Gastrocnemius medialis (tissue), 4 donors: ENCODE data around the gene TBC1D22B. TPM values are rescaled to one million over a fixed set of nuclear protein-coding genes. Genes with fewer than 3 reads are reported as not detected.

Experiments used
- ATAC-seq, 2 donors: fragments of 150-250 bp; one replicate each; pipeline ENCODE4 v1.9.1; 2016
- DNase-seq, 2 donors: peaks; one replicate each; pipeline ENCODE4 v3.0.0-alpha.2; 2019
- H3K27ac ChIP-seq, 4 donors: fragments of 200-600 bp; sonication (generic); 1 replicate in 1 of 4; 2 replicates in 3 of 4; pipeline ENCODE4 v1.5.1; 2016 to 2018; ENCODE audit warnings: mild to moderate bottlenecking in 2 of 4, moderate library complexity in 1 of 4
- H3K27me3 ChIP-seq, 3 donors: fragments of 200-600 bp; sonication (generic) in 2 of 3; 1 replicate in 1 of 3; 2 replicates in 2 of 3; pipeline versions ENCODE4 v1.5.1 to v1.6.0; 2016 to 2019; ENCODE audit warnings: mild to moderate bottlenecking in 1 of 3, moderate library complexity in 1 of 3
- H3K36me3 ChIP-seq, 2 donors: fragments of 200-600 bp; sonication (generic) in 1 of 2; one replicate each; pipeline ENCODE4 v1.5.1; 2017 to 2018
- H3K4me1 ChIP-seq, 2 donors: fragments of 200-600 bp; sonication (generic) in 1 of 2; one replicate each; pipeline ENCODE4 v1.5.1; 2016 to 2017; ENCODE audit warnings: mild to moderate bottlenecking in 2 of 2
- H3K4me3 ChIP-seq, 4 donors: fragments of 200-600 bp; sonication (generic) in 3 of 4; 1 replicate in 1 of 4; 2 replicates in 3 of 4; pipeline ENCODE4 v1.5.1; 2016 to 2019; ENCODE audit warnings: mild to moderate bottlenecking in 2 of 4
- H3K9me3 ChIP-seq, 3 donors: fragments of 200-600 bp; sonication (generic) in 2 of 3; 1 replicate in 1 of 3; 2 replicates in 2 of 3; pipeline ENCODE4 v1.5.1; 2016 to 2019
- POLR2A ChIP-seq, 2 donors: fragments of 450-650 bp; IDR thresholded peaks; one replicate each; pipeline ENCODE4 v1.6.1; 2017; ENCODE audit warnings: antibody characterized with exemption in 2 of 2, mild to moderate bottlenecking in 2 of 2, moderate library complexity in 2 of 2
- in situ Hi-C, 4 donors: fragments of 200-750 bp; cut with MboI; loops; one replicate each; pipeline versions ENCODE4 v1.15.0 to v1.8.0; 2017; ENCODE audit warnings: low sequenced_read_pairs in 4 of 4
- intact Hi-C: fragments of 100-400 bp; cut with DNase I; formaldehyde crosslinking; loops from one replicate; pipeline ENCODE4 v1.15.1; 2023; ENCODE audit warnings: low total_unique reads
- total RNA-seq, 4 donors: library from RNA; depleted of rRNA; stranded (reverse); fragments of >200 nt; gene quantifications; one replicate each; pipeline versions ENCODE4 v1.1.0 to v1.2.3, GENCODE V29; 2016
- TF ChIP-seq, protein P1 (sequence below), 5 experiments: fragments of 450-650 bp in 3 of 5; fragments of 200-600 bp in 2 of 5; sonication (generic) in 2 of 5; IDR thresholded peaks in 4 of 5; conservative IDR thresholded peaks in 1 of 5; 1 replicate in 4 of 5; 2 replicates in 1 of 5; pipeline ENCODE4 v1.5.1; 2016 to 2019; ENCODE audit warnings: antibody characterized with exemption in 5 of 5, mild to moderate bottlenecking in 3 of 5, moderate library complexity in 3 of 5

The TBC1D22B gene
- total RNA-seq, 4 donors from 2014 or later, result 6.3 to 12.3 (median 7.7) TPM

DNA sequence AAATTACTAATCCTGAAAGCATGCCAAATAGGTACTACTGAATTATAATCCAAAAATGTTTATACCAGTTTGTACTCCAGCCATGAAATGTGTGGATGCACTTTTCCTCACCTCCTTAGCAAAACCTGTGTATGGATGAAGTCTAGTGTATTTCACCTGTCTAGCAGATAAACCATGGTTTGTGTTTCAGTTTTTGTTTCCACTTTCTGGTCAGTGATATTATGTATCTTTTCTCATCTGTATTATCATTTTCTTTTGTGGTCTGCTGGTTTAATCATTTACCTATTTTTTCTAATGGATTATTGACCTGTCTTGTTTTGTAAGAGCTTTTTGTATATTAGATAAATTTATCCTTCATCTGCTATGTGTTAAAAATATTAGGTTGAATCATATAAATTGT is 41.4 kb downstream of the TBC1D22B start:
- no peak for TF ChIP-seq POLR2A (IDR thresholded peaks at IDR 0.05)
- TF ChIP-seq, protein P1, sequence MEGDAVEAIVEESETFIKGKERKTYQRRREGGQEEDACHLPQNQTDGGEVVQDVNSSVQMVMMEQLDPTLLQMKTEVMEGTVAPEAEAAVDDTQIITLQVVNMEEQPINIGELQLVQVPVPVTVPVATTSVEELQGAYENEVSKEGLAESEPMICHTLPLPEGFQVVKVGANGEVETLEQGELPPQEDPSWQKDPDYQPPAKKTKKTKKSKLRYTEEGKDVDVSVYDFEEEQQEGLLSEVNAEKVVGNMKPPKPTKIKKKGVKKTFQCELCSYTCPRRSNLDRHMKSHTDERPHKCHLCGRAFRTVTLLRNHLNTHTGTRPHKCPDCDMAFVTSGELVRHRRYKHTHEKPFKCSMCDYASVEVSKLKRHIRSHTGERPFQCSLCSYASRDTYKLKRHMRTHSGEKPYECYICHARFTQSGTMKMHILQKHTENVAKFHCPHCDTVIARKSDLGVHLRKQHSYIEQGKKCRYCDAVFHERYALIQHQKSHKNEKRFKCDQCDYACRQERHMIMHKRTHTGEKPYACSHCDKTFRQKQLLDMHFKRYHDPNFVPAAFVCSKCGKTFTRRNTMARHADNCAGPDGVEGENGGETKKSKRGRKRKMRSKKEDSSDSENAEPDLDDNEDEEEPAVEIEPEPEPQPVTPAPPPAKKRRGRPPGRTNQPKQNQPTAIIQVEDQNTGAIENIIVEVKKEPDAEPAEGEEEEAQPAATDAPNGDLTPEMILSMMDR (IDR thresholded peaks at IDR 0.05 in 4 of 5, conservative IDR thresholded peaks at IDR 0.05 in 1 of 5), result no peak
- peaks cover 4 to 34% of the 10 kb centered on the region in 2 donors for H3K36me3 ChIP-seq
- in situ Hi-C loops, result no loop called here
- H3K4me3 ChIP-seq, result no peak overlapping the region
- no peaks in the 10 kb centered on the region for H3K27me3 ChIP-seq
- no peaks in the 10 kb centered on the region for H3K9me3 ChIP-seq
- intact Hi-C loops, result no loop called here
- DNase-seq (no peak), ATAC-seq (no peak)
- no peaks in the 10 kb centered on the region for H3K4me1 ChIP-seq
- no peak overlapping the region for H3K27ac ChIP-seq

DNA sequence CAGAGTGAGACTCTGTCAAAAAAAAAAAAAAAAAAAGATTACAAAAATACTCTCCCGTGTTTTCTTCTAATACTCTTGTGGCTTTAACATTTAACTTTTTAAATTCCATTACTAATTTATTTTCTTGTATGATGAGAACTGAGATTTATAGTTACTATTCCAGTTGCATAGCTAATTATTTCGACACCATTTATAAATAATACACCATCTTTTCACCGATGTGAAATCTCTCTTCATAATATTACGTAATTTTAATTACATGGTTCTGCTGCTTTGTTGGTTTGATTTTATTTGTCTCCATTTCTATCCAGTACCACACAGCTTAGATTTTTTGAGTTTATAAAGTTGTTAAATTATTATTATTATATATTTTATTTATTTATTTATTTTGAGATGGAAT is 42.4 kb downstream of the TBC1D22B start:
- intact Hi-C loops (no loop called here), in situ Hi-C loops (no loop called here)

DNA sequence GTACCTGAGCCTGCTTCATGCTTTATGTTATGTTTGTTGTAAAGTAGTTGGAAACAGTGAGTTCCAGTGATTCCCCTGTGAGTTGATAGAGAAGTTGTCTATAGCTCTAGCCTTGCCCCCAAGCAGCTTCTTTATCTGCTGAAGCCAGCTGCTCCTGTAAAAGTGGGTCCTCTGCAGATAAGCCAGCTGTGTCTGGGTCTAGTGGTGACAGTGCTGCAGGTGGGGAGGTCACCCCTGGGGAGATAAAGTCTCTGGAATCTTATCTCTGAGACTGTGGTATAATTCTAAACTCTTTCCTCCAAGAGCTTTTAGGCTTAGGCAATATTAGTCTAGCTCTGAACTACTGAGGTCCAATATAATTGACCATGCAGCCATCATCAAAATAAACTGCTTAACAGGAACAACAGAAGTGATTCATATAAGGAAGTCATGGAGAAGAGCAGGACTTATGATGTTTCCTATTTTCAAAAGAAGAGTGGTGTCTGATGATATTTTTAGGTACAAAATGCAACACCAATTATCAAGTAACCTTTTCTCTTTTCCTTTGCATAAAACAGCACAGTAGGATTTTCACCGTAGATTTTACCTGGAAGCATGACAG is 44.6 kb downstream of the TBC1D22B start:
- TF ChIP-seq, protein P1 (IDR thresholded peaks at IDR 0.05 in 4 of 5, conservative IDR thresholded peaks at IDR 0.05 in 1 of 5), result no peak
- no peak for TF ChIP-seq POLR2A (IDR thresholded peaks at IDR 0.05)
- no peaks in the 10 kb centered on the region for H3K4me1 ChIP-seq
- H3K36me3 ChIP-seq, result peaks cover 4 to 21% of the 10 kb centered on the region in 2 donors
- intact Hi-C loops, result no loop called here
- in situ Hi-C loops, result no loop called here
- no peak overlapping the region for H3K4me3 ChIP-seq
- H3K27ac ChIP-seq, result no peak overlapping the region
- DNase-seq, result no peak
- no peaks in the 10 kb centered on the region for H3K9me3 ChIP-seq
- no peak for ATAC-seq
- no peaks in the 10 kb centered on the region for H3K27me3 ChIP-seq

More for the DNA sequence above, 42.4 kb downstream of the TBC1D22B start:
- no peak for TF ChIP-seq POLR2A (IDR thresholded peaks at IDR 0.05)
- TF ChIP-seq, protein P1 (IDR thresholded peaks at IDR 0.05 in 4 of 5, conservative IDR thresholded peaks at IDR 0.05 in 1 of 5), result no peak
- peaks cover 4 to 38% of the 10 kb centered on the region in 2 donors for H3K36me3 ChIP-seq
- no peak overlapping the region for H3K27ac ChIP-seq
- no peak overlapping the region for H3K4me3 ChIP-seq
- no peaks in the 10 kb centered on the region for H3K27me3 ChIP-seq
- no peak for DNase-seq
- H3K4me1 ChIP-seq, result no peaks in the 10 kb centered on the region
- no peak for ATAC-seq
- no peaks in the 10 kb centered on the region for H3K9me3 ChIP-seq

DNA sequence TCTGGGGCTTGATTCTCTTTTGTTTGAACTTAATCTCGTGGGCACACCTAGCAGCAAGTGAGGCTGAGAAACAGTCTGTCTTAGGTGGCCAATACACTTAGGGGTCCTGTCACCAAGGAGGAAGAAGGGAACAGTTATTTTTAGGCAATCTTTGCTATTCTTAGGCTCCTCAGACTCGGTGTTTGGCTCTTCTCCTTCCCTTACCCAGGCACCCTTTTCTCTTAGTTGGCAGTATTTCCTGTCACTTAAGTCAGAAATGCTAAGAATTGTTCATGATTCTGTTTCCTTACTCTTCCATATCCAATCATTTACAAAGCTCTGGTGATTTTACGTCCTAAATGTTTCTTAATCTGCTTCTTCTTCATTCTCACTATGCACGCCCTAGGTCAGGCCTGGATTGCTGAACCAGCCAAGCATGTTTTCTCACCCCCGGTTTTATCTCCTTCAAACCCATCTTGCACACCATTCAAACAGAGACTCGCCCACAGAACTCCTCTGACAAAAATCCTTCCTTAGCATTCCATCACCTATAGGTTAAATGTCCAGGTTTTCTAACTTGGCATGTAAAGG is 45.6 kb downstream of the TBC1D22B start:
- in situ Hi-C loops (no loop called here), intact Hi-C loops (no loop called here)
- peaks cover 1 to 2% of the 10 kb centered on the region in 2 donors for H3K4me1 ChIP-seq
- no peak overlapping the region for H3K4me3 ChIP-seq
- peaks cover 4 to 17% of the 10 kb centered on the region in 2 donors for H3K36me3 ChIP-seq
- H3K9me3 ChIP-seq, result no peaks in the 10 kb centered on the region
- H3K27me3 ChIP-seq, result no peaks in the 10 kb centered on the region
- DNase-seq, result no peak
- TF ChIP-seq, protein P1 (IDR thresholded peaks at IDR 0.05 in 4 of 5, conservative IDR thresholded peaks at IDR 0.05 in 1 of 5), result no peak
- ATAC-seq, result no peak
- no peak overlapping the region for H3K27ac ChIP-seq
